Measurements from ENCODE around the gene SLC22A16.

SLC22A16 gene

GRCh38 chr6:110468731-110469130 is 7.7 kb downstream of the SLC22A16 start:
- Histone ChIP-seq H3K9me3 (no peaks in the 10 kb centered on the region), H3K27ac (no peak overlapping the region), H3K4me3 (ENCODE audit: low read depth in 1 of 2, low read length in 1 of 2) (no peak overlapping the region), H3K4me1 (ENCODE audit: control insufficient read depth in 1 of 2, insufficient read depth in 1 of 2, low read depth in 1 of 2, low read length in 1 of 2) (peaks cover 2 to 6% of the 10 kb centered on the region in 2 experiments), H3K36me3 (no peaks in the 10 kb centered on the region), H3K27me3 (no peaks in the 10 kb centered on the region)
- TF ChIP-seq, protein P1, sequence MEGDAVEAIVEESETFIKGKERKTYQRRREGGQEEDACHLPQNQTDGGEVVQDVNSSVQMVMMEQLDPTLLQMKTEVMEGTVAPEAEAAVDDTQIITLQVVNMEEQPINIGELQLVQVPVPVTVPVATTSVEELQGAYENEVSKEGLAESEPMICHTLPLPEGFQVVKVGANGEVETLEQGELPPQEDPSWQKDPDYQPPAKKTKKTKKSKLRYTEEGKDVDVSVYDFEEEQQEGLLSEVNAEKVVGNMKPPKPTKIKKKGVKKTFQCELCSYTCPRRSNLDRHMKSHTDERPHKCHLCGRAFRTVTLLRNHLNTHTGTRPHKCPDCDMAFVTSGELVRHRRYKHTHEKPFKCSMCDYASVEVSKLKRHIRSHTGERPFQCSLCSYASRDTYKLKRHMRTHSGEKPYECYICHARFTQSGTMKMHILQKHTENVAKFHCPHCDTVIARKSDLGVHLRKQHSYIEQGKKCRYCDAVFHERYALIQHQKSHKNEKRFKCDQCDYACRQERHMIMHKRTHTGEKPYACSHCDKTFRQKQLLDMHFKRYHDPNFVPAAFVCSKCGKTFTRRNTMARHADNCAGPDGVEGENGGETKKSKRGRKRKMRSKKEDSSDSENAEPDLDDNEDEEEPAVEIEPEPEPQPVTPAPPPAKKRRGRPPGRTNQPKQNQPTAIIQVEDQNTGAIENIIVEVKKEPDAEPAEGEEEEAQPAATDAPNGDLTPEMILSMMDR (IDR thresholded peaks at IDR 0.05), result no peak

GRCh38 chr6:110467566-110468140 is 8.8 kb downstream of the SLC22A16 start:
- Histone ChIP-seq H3K4me3 (ENCODE audit: low read depth in 1 of 2, low read length in 1 of 2) (no peak overlapping the region), H3K27me3 (no peaks in the 10 kb centered on the region), H3K36me3 (no peaks in the 10 kb centered on the region), H3K9me3 (no peaks in the 10 kb centered on the region), H3K4me1 (ENCODE audit: control insufficient read depth in 1 of 2, insufficient read depth in 1 of 2, low read depth in 1 of 2, low read length in 1 of 2) (peaks cover 0 to 1% of the 10 kb centered on the region in 2 experiments), H3K27ac (no peak overlapping the region)
- TF ChIP-seq, protein P1 (IDR thresholded peaks at IDR 0.05), result no peak

- H3K9me3 ChIP-seq, result no peaks in the 10 kb centered on the region
- H3K36me3 ChIP-seq, result no peaks in the 10 kb centered on the region
- TF ChIP-seq, protein P1 (IDR thresholded peaks at IDR 0.05), result no peak
Measured at GRCh38 chr6:110462884-110463481, 13.4 kb downstream of the SLC22A16 start.

DNA sequence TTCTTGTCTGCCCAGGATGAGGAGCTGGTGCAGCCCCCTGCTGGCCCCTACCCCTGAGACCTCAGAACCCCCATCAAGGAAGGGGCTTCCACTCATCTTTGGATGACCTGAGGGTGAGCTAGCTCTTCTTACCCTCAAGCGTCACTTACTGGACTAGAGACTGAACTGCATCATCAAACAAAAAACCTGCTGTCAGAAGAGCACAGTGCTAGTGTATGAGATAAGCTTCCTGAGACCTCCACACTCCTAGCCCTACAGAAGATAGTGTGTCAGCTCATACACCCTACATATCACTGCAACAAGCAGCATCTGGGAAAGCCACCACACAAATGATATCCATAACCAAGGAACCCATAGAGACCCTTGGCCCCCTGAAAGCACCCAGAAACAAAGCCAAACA is 15.0 kb downstream of the SLC22A16 start:
- H3K27ac ChIP-seq, result no peak overlapping the region
- no peaks in the 10 kb centered on the region for H3K27me3 ChIP-seq
- peaks cover 3% of the 10 kb centered on the region for H3K36me3 ChIP-seq

More at GRCh38 chr6:110462884-110463481, 13.4 kb downstream of the SLC22A16 start:
- Histone ChIP-seq H3K27me3 (no peaks in the 10 kb centered on the region), H3K4me1 (ENCODE audit: control insufficient read depth in 1 of 2, insufficient read depth in 1 of 2, low read depth in 1 of 2, low read length in 1 of 2) (no peaks in the 10 kb centered on the region), H3K27ac (no peak overlapping the region), H3K4me3 (ENCODE audit: low read depth in 1 of 2, low read length in 1 of 2) (no peak overlapping the region)

DNA sequence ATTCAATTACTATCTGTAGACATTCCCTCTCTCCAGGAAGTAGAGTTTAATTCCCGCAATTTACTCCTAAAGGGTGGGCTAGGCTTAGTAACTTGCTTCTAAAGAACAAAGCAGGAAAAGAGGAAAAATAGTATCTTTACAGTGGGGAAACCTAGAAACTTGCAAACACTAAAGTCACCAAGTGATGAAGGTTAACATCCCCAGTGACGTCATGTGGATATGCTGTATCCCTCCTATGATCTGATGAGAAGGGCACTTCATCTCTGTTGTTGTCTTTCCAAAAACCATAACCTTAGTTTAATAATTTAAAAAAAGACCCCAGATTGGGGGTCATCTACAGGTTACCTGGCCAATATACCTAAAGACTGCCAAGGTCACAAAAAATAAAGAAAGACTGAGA is 17.3 kb downstream of the SLC22A16 start:
- H3K27ac ChIP-seq, result no peak overlapping the region
- H3K27me3 ChIP-seq, result no peaks in the 10 kb centered on the region
- no peaks in the 10 kb centered on the region for H3K9me3 ChIP-seq
- TF ChIP-seq, protein P1 (IDR thresholded peaks at IDR 0.05), result no peak
- peaks cover 12% of the 10 kb centered on the region for H3K36me3 ChIP-seq
- no peak overlapping the region for H3K4me3 ChIP-seq (ENCODE audit: low read depth in 1 of 2, low read length in 1 of 2)
- H3K4me1 ChIP-seq (ENCODE audit: control insufficient read depth in 1 of 2, insufficient read depth in 1 of 2, low read depth in 1 of 2, low read length in 1 of 2), result no peaks in the 10 kb centered on the region

More for the DNA sequence above, 15.0 kb downstream of the SLC22A16 start:
- no peak overlapping the region for H3K4me3 ChIP-seq (ENCODE audit: low read depth in 1 of 2, low read length in 1 of 2)
- no peaks in the 10 kb centered on the region for H3K4me1 ChIP-seq (ENCODE audit: control insufficient read depth in 1 of 2, insufficient read depth in 1 of 2, low read depth in 1 of 2, low read length in 1 of 2)
- H3K9me3 ChIP-seq, result no peaks in the 10 kb centered on the region
- TF ChIP-seq, protein P1 (IDR thresholded peaks at IDR 0.05), result no peak

Measured in neutrophil (primary cell).